Upper lobe of left lung (tissue), 6 donors: ENCODE results near the gene PCDHB13. TPM values are rescaled to one million over a fixed set of nuclear protein-coding genes. Genes with fewer than 3 reads are reported as not detected.
"Not testable (repeated sequence)": the region's sequence is repeated elsewhere in the genome, so short reads cannot be mapped to it uniquely, and the experiment has no call there.

Experiments
- ATAC-seq, 2 donors: fragments of 200-7000 bp; cut with Tn5 transposase; one replicate each; pipeline ENCODE4 v1.9.1; 2022; ENCODE audit warnings: mild to moderate bottlenecking in 2 of 2, moderate library complexity in 2 of 2; ENCODE audit not compliant: low FRiP score in 2 of 2
- DNase-seq, 2 donors: peaks; one replicate each; pipeline ENCODE4 v3.0.0-alpha.2; 2019 to 2020
- H3K27ac ChIP-seq, 4 donors: fragments of 200-600 bp; sonication (generic); one replicate each; pipeline ENCODE4 v1.5.1; 2016 to 2019
- H3K27me3 ChIP-seq, 4 donors: fragments of 200-600 bp; sonication (generic); one replicate each; pipeline ENCODE4 v1.5.1; 2017 to 2019
- H3K36me3 ChIP-seq, 4 donors: fragments of 200-600 bp; sonication (generic); one replicate each; pipeline ENCODE4 v1.5.1; 2016 to 2019
- H3K4me1 ChIP-seq, 4 donors: fragments of 200-600 bp; sonication (generic); one replicate each; pipeline ENCODE4 v1.5.1; 2018 to 2019
- H3K4me3 ChIP-seq, 4 donors: fragments of 200-600 bp; sonication (generic); one replicate each; pipeline ENCODE4 v1.5.1; 2017 to 2019; ENCODE audit warnings: mild to moderate bottlenecking in 2 of 4, moderate library complexity in 1 of 4
- H3K9me3 ChIP-seq, 4 donors: fragments of 200-600 bp; sonication (generic); one replicate each; pipeline ENCODE4 v1.5.1; 2018 to 2019
- CTCF ChIP-seq, 6 experiments: fragments of 450-650 bp in 4 of 6; fragments of 200-600 bp in 2 of 6; sonication (generic) in 2 of 6; IDR thresholded peaks; one replicate each; pipeline ENCODE4 v1.5.1; 2016 to 2019; ENCODE audit warnings: antibody characterized with exemption in 6 of 6
- EP300 ChIP-seq, 4 donors: sonication (generic); formaldehyde crosslinking; IDR thresholded peaks; one replicate each; pipeline ENCODE4 v1.5.1; 2017; ENCODE audit warnings: antibody characterized with exemption in 4 of 4, control low read depth in 2 of 4
- POLR2A ChIP-seq, 4 donors: fragments of 450-650 bp; IDR thresholded peaks; one replicate each; pipeline ENCODE4 v1.5.1; 2016 to 2017; ENCODE audit warnings: antibody characterized with exemption in 4 of 4, mild to moderate bottlenecking in 2 of 4
- POLR2AphosphoS5 ChIP-seq, 2 donors: sonication (generic); formaldehyde crosslinking; IDR thresholded peaks; one replicate each; pipeline ENCODE4 v1.5.1; 2017; ENCODE audit warnings: antibody characterized with exemption in 2 of 2
- WGBS, 2 donors: methylation state at CpG; one replicate each; pipeline ENCODE4 v1.1.5; 2017 to 2018; 5-methylcytosine and 5-hydroxymethylcytosine counted together
- total RNA-seq, 6 donors: library from RNA; depleted of rRNA in 4 of 6; stranded (reverse); fragments of >200 nt in 4 of 6; gene quantifications; one replicate each; pipeline versions ENCODE4 v1.1.0 to v1.2.1, GENCODE V29; 2016 to 2021
- donor health status: DM: no; HTN: no; CAD: no; lungs with moderate emphysema.
- donor health status: DM: no; HTN: yes; CAD: no; lungs with severe emphysema.

The PCDHB13 gene
- total RNA-seq, 6 donors from 2014 or later, result 1.2 to 3.1 (median 2.1) TPM

GRCh38 chr5:141180313-141180712, 33.4 kb upstream of the PCDHB13 start:
- peaks cover 13 to 55% (median 41%) of the 10 kb centered on the region in 4 donors for H3K9me3 ChIP-seq

GRCh38 chr5:141182248-141182647, 31.5 kb upstream of the PCDHB13 start, which contains the start of gene PCDHB16:
PCDHB16 (plus strand) TSS chr5:141182387; CDS start chr5:141182560, 173 bp downstream.
- no peaks in the 10 kb centered on the region for H3K36me3 ChIP-seq
- no peaks in the 10 kb centered on the region for H3K27me3 ChIP-seq
- peak within 1 kb of the TSS in 3 of 4 donors; percentile 26 to 35 (median 26) for H3K4me3 ChIP-seq
- DNase-seq (no peak), ATAC-seq (peak in 1 of 2 donors; percentile 55)
- peak in 1 of 6 experiments; percentile 35 for TF ChIP-seq CTCF (IDR thresholded peaks at IDR 0.05)
- no peak for TF ChIP-seq POLR2A (IDR thresholded peaks at IDR 0.05)
- TF ChIP-seq EP300 (IDR thresholded peaks at IDR 0.05), result no peak
- TF ChIP-seq POLR2AphosphoS5 (IDR thresholded peaks at IDR 0.05), result no peak
- WGBS, 2 donors, result 8 to 12% methylated on average over 13 of the region's 13 CpGs
- peak within 1 kb of the TSS in 1 of 4 donors; percentile 28 for H3K27ac ChIP-seq
- peaks cover 4 to 56% (median 42%) of the 10 kb centered on the region in 4 donors for H3K9me3 ChIP-seq
- H3K4me1 ChIP-seq, result no peaks in the 10 kb centered on the region

More at GRCh38 chr5:141180313-141180712, 33.4 kb upstream of the PCDHB13 start:
- no peak overlapping the region for H3K27ac ChIP-seq
- H3K4me3 ChIP-seq, result no peak overlapping the region
- 50 to 75% methylated on average over 1 of the region's 1 CpG for WGBS, 2 donors
- no peaks in the 10 kb centered on the region for H3K4me1 ChIP-seq
- H3K36me3 ChIP-seq, result no peaks in the 10 kb centered on the region
- no peaks in the 10 kb centered on the region for H3K27me3 ChIP-seq
- TF ChIP-seq EP300 (IDR thresholded peaks at IDR 0.05) (no peak), CTCF (IDR thresholded peaks at IDR 0.05) (no peak), POLR2A (IDR thresholded peaks at IDR 0.05) (no peak), POLR2AphosphoS5 (IDR thresholded peaks at IDR 0.05) (no peak)
- DNase-seq (no peak), ATAC-seq (no peak)

GRCh38 chr5:141184117-141184855, 29.4 kb upstream of the PCDHB13 start:
- not testable (repeated sequence) for H3K27ac ChIP-seq, H3K4me3 ChIP-seq, H3K27me3 ChIP-seq, H3K4me1 ChIP-seq, ATAC-seq, H3K36me3 ChIP-seq
- DNase-seq, result peak in 1 of 2 donors; percentile 57
- 32 to 34% methylated on average over 6 to 17 of the region's 69 CpGs for WGBS, 2 donors
- H3K9me3 ChIP-seq, result peaks cover 5 to 56% (median 32%) of the 10 kb centered on the region in 4 donors

GRCh38 chr5:141186897-141187512, 26.7 kb upstream of the PCDHB13 start, which contains the start of gene PCDHB9:
PCDHB9 (plus strand) TSS chr5:141187161; CDS start chr5:141187319, 158 bp downstream.
- no peak within 1 kb of the TSS for H3K27ac ChIP-seq
- H3K9me3 ChIP-seq, result peaks cover 9 to 66% (median 36%) of the 10 kb centered on the region in 4 donors
- no peaks in the 10 kb centered on the region for H3K27me3 ChIP-seq
- ATAC-seq (no peak), DNase-seq (no peak)
- H3K36me3 ChIP-seq, result no peaks in the 10 kb centered on the region
- TF ChIP-seq EP300 (IDR thresholded peaks at IDR 0.05) (no peak), CTCF (IDR thresholded peaks at IDR 0.05) (peak in 2 of 6 experiments; percentile 13 to 25), POLR2AphosphoS5 (IDR thresholded peaks at IDR 0.05) (no peak), POLR2A (IDR thresholded peaks at IDR 0.05) (no peak)
- 20 to 25% methylated on average over 9 of the region's 9 CpGs for WGBS, 2 donors
- H3K4me3 ChIP-seq, result peak within 1 kb of the TSS in 1 of 4 donors; percentile 9
- H3K4me1 ChIP-seq, result no peaks in the 10 kb centered on the region

- WGBS, 2 donors, result 30 to 40% methylated on average over 11 to 13 of the region's 37 CpGs
- not testable (repeated sequence) for ATAC-seq, H3K4me3 ChIP-seq, H3K4me1 ChIP-seq, H3K27me3 ChIP-seq, H3K36me3 ChIP-seq, H3K27ac ChIP-seq
- peaks cover 9 to 64% (median 30%) of the 10 kb centered on the region in 4 donors for H3K9me3 ChIP-seq
- peak in 1 of 2 donors; percentile 63 for DNase-seq
These were observed 25.0 kb upstream of the PCDHB13 start for GRCh38 chr5:141188682-141189081.

- not testable (repeated sequence) for H3K27ac ChIP-seq, H3K27me3 ChIP-seq, H3K4me3 ChIP-seq, ATAC-seq, H3K36me3 ChIP-seq, H3K4me1 ChIP-seq
- DNase-seq, result peak in 1 of 2 donors; percentile 81
- WGBS, 2 donors, result 37 to 45% methylated on average over 12 to 19 of the region's 35 CpGs
- peaks cover 9 to 63% (median 29%) of the 10 kb centered on the region in 4 donors for H3K9me3 ChIP-seq
These were observed 24.6 kb upstream of the PCDHB13 start for GRCh38 chr5:141189131-141189530.
